ENCODE data around the gene WDR86.

GRCh38 chr7:151342102-151342646, 67.7 kb downstream of the WDR86 start:
- TF ChIP-seq CTCF (conservative IDR thresholded peaks at IDR 0.05; ENCODE audit: low read depth, low read length) (no peak), EZH2 (IDR thresholded peaks at IDR 0.05; ENCODE audit: borderline replicate concordance, low read depth, low read length, poor library complexity, severe bottlenecking) (no peak)

Measured in A673 (cell line).